ENCODE measurements around the gene HOXC5.
"Not testable (repeated sequence)": the region's sequence is repeated elsewhere in the genome, so short reads cannot be mapped to it uniquely, and the experiment has no call there.

Gene HOXC5

DNA sequence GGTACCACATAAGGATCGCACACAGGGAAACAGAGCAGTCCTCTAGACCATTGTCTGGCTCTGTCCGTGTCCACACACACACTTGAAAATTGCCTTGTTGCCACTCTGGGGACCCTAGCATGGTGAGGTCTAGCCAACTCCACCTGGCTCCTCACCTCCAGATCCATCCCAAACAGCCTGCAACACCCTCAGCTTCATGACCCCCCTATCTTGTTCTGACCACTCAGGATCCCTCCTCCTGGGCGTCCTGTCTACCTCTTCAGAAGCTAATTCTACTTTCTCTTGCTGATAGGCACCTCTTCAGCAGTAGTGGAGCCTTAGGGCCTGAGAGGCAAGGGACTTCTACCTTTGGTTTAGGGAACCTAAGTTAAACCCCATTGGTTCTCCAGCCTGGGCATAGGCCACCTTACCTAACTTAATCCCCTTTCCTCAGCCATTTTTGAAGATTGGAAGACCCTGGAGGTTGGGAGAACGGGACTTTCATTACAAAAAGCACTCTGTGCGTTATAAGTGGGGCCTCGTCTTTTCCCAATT lies 697 bp upstream of the HOXC5 start:
- no peak for DNase-seq (ENCODE audit: low read depth in 4 of 4, low spot score in 1 of 4)

DNA sequence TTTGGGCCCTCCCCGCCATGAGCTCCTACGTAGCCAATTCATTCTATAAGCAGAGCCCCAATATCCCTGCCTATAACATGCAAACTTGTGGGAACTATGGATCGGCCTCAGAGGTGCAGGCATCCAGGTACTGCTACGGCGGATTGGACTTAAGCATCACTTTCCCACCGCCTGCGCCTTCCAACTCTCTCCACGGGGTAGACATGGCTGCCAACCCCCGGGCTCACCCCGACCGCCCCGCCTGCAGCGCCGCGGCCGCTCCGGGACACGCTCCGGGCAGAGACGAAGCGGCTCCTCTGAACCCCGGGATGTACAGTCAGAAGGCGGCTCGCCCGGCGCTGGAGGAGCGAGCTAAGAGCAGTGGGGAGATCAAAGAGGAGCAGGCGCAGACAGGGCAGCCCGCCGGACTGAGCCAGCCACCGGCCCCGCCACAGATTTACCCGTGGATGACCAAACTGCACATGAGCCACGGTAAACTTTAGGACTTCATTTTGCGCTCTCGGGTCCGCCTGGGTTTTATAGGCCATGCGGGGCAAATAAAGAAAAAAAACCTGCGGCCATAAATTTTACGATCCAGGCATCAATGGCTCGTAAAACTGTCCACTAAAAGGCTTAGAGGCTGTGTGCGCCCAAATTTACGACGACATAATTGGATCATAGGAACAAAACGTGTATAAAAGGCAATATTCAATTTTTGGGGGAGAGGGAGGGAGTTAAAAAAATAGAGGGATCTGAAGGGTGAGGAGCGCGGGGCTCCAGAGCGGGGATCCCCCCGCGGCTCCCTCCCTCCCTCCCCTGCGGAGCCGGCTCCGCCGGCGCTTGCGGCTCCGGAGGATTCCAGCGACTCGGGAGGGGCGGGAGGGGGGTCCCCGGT lies 493 bp downstream of the HOXC5 start:
- DNase-seq (ENCODE audit: low read depth in 4 of 4, low spot score in 1 of 4), result no peak

DNA sequence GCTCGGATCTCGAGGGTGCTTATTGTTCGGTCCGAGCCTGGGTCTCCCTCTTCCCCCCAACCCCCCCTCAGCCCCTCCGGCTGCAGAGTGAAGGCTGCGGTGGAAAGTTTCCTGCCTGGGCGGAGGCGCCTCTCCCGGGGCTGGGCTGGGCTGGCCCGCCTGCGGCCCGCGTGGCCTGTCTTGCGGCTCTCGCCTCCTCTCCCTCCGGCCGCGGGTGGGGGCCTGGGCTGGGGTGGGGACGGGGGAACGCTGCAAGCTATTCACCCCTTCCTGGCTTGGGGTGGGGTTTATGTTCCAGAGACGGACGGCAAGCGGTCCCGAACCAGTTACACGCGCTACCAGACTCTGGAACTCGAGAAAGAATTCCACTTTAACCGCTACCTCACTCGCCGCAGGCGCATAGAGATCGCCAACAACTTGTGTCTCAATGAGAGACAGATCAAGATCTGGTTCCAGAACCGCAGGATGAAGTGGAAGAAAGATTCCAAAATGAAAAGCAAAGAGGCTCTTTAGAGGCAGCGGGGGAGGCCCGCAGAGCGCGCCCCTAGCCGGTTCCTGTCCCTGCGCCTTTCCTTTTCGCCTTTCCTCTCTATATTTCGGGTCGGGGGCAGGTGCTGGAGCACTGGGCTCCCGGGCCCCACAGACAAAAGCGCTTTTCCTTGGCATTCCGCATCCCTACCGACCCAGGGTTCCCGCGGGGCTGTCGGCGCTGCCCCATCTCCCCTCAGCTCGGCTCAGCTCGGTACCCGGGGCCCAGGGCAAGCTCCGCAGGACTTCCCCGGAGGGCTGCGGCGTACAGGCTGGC lies 1.3 kb downstream of the HOXC5 start:
- DNase-seq (ENCODE audit: low read depth in 4 of 4, low spot score in 1 of 4), result no peak

DNA sequence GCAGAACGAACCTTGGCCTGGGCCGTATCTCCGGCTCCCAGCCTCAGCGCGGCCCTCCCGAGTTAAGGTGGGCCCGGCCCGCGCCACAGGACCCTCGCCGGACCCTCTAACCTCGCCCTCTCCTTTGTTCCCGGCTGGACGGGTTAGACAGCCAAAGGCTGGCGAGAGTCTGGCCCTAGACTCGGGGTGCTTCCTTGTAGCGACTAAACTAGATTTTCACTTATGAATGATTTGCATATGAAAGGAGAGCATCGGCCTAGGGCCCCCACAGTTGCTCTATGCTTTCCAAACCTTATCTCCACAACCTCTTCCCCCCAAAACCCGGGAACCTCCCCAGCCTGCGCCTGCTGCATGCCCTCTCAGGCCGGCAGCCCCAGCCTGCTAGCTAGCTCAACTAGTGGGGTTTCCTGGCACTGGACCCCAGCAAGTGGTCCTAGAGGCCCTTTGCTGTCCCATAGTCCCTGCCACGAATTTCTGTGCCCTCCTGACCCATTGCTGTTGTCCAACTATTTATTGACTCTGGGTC lies 2.0 kb downstream of the HOXC5 start:
- no peak for DNase-seq (ENCODE audit: low read depth in 4 of 4, low spot score in 1 of 4)

DNA sequence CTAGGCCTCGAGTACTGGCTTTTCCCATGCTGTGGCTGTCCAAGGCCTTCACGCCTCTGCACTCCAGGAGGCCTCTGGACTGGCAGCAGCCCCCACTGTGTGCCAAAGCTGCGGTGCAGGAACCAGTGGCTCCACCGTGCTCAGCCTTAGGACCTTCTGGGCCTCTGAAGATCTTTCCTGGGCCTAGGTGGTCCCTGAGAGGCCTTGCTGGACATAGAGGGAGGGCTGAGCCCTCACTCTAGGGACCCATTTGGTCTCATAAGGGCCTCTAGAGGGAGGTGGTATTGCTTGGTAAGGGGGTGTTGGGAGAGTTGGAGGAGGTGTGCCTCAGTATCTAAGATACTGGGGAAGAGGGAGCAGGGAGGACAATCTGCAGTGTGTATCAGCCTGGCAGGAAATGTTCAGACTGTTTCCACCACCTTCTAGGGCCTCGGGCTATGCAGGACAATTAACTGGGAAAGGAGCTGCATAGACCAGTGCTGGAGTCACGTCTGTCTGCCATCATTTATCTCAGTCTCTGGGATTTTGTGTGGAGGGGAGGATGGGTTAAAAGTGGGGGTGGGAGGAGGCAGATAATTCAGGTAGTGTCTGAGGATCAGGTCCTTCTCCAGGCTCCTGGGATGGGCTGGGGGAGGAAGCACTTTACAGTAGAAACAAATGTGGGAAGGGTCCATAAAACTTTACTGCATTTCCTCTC lies 2.9 kb downstream of the HOXC5 start:
- DNase-seq (ENCODE audit: low read depth in 4 of 4, low spot score in 1 of 4), result no peak

DNA sequence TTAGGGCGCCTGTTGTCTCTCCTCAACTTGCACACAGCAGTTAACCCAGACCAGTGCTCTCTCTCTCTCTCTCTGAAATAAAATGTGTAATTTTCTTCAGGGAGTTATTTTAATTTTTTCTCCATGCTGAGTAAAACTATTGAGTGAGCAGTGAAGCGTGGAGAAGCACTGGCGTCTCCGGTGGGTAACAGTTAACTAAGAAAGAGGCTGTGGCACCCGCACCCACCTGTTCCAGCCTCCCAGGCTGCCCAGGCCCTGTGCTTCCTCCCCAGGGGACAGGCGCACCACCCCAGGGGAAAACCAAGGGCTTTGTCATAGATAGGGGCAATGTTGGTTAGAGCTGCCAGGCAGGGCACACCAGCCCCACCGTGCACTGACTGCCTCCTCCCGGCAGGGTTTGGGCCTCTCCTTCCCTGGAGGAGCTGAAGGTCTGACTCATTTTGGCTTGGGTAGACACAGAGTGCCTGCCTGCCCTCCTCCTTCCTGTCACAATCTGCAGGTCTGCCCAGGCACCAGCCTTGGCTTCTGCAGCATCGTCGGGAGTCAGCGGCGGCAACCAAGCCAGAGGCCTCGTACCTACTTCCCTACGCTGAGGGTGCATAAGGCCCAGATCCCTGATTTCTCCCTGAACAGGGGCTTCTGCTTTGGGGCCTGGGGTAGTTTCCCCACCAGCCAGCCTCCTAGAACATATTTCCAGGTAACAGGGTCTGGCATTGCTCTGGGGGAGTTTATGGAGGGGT lies 3.9 kb downstream of the HOXC5 start:
- DNase-seq (ENCODE audit: low read depth in 4 of 4, low spot score in 1 of 4), result no peak

DNA sequence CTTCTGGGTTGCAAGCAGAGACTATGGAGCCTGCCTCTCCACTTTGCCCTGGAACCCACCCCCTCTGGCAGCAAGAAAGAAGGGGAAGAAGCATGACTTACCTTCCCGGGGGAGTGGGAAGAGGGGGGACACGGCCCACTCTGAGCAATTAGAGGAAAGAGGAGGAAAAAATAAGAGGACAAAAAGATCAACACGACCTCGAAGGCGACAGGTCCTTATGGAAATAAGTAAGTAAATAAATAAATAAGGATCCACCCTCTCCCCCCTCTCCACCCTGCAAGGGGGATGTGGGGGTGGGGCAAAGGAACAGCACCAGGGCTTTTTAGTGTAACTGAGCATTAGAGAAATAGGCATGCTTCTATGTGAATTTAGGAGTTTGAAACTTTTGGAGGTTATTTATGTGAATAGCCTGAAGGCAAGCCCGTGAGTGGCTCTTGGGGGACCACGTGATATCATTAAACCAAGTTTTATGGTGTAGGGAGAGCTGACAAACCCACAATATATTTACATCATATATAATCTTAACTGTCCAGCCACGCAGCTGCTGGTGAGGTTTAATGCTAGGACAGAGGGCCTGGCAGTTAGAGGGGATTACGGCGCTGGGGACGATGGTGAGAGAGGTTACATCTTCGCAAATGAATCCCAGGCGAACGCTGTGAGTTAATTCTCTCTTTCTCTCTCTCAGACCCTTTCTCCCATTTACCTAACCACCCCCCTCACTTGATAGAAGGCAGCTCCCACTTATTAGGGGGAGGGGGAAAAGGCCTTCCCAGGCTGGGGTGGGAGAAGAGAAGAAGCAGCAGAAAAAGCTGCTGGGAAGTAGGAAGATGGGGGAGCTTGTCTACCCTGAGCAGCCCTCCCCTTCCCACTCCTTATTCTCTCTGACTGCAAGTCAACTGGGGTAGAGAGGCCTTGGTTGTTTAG lies 4.8 kb downstream of the HOXC5 start:
- DNase-seq (ENCODE audit: low read depth in 4 of 4, low spot score in 1 of 4), result no peak

DNA sequence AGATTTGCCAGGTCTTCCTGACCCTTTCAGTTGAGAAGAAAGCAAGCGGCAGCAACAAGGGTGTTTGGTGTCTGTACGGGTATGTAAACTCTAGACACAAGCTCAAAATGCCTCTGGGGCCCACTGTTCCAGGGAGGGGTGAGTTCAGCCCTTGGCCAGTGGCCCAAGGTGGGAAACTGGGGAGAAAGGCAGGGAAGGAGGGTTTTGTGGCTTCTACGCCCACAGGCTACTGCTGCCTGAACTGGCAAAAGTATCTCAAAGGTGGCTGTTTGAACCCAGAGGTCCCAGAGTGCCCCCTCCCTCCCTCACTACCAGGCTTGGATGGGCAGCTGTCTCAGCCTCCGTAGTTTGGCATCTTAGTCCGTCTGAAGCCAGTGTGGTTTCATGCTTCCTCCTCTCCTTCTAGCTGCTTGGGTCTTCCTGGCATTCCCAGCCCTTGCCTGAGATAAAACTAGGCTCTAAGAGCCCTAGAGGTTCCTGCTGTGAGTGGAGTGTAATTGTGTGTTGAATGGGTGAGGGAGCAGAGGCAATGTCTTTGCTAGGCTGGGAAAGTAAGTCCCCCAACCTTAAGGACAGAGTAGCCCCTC lies 5.5 kb downstream of the HOXC5 start:
- DNase-seq (ENCODE audit: low read depth in 4 of 4, low spot score in 1 of 4), result no peak

DNA sequence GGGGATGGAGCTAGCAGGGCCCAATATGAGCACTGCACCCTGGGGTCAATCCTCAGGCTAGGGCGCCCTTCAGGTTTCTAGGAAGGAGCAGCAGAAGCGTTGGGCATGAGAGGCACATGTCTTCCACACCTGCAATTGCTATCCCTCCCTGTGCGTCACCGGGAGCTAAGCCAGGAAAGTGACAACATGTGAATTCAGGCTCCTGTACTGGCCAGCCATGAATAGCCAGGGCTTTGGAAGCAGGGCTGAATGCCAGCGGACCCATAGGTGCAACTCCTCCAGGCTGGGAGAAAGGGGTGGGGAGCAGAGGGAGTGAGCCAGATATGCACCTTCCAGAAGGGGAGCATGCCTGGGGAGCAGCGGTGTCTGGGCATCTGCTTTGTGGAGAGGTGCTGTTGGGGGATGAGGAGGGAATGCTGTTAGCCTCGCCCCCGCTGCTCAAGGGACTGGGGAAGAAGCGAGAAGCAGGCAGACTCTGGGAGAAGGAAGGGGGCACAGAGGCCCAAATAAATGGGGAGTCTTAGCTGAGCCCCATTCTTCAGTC lies 6.1 kb downstream of the HOXC5 start:
- DNase-seq (ENCODE audit: low read depth in 4 of 4, low spot score in 1 of 4), result no peak

DNA sequence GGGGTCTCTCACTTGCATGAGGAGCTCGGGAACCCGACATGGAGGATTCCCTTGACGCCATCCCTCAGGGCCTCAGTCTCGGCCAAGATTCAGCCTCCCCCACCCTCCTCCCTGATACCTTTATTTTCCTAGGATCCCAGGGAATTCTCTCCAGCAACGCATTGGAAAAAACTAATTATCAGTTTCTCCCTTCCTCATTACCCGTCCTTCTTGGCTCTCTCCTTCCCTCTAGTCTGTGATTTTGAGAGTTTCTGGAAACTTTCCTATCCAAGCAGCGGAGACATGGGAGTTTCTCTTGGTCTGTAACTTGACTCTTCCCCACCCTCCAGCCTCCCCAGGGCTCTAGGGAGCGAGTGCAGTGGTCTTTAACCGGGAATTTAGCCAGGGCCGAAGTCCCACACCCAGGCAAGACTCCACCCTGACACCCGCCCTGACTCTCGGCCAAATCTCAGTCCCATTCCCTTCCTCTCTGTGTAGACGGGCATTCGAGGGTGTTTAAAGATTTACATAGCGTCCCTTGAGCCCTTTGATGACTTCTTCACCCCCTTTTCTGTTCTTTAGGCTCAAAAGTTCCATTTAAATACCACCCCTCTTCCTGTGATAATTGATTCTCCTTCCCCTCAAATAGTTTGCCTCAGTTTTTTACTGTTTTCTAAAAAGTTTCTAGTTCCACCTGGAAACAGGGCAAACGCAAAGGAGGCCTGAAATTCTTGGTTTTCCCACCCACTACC lies 6.7 kb downstream of the HOXC5 start:
- DNase-seq (ENCODE audit: low read depth in 4 of 4, low spot score in 1 of 4), result no peak

DNA sequence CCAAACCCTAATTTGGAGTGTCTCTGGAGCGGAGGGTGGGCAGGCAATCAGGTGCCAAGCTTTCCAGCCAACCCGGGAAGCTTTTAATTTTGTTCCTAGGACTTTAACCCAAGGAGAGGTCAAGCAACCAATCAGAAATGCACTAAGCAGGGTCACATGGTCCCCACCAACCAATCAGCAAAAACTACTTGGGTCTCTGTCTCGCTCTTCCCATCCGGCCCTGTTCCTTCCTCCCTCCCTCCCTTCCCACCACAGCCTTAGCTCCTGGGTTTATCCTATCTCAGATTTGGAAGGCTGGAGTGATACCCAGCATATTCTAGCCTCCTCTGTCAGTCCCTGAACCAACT lies 7.3 kb downstream of the HOXC5 start:
- no peak for DNase-seq (ENCODE audit: low read depth in 4 of 4, low spot score in 1 of 4)

DNA sequence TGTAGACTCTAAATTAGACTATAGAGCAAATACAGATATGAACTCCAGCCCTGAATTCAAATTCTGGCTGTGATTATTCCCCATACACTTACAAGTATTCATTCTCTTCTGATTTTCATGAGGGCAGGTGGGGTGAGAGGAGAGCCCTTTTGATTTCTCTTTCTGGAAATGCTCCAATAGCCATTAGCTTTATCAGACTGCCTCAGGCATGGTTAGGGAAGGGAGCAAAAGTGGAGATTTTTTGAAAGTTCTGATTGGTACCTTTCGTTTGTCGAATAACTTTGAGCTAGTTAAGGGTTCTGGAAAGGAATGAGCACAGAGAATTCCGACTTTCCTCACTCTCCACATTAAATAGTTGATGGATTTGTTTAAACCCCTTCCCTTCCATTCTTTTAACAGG lies 7.8 kb downstream of the HOXC5 start:
- DNase-seq (ENCODE audit: low read depth in 4 of 4, low spot score in 1 of 4), result no peak

DNA sequence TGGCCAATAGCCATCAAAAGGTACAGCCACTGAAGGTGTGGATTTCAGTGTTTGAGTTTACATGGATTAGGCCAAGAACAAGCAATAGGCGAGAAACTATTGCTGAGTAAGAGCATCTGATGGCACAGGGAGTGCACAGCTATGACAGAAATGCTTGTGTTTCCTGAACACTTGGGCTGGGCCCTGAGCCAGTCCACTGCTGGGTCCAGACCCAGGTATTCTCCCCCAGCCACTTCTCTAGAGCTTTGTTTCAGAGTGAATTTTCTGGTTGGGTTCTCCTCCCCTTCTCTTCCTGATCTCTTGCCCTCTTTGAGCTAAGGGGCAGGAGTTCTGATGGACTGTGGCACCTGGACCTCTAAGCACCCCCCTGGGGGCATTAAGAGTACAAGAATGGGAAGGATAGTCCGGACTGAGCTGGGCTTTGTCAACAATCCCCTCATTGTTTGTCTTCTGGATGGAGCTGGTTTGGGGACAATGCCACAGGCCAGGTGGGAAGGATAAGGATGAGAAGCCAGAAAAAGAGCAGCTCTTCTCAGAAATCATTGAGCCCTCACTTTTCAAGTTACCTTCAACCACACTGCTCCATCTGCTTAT lies 8.3 kb downstream of the HOXC5 start:
- no peak for DNase-seq (ENCODE audit: low read depth in 4 of 4, low spot score in 1 of 4)

DNA sequence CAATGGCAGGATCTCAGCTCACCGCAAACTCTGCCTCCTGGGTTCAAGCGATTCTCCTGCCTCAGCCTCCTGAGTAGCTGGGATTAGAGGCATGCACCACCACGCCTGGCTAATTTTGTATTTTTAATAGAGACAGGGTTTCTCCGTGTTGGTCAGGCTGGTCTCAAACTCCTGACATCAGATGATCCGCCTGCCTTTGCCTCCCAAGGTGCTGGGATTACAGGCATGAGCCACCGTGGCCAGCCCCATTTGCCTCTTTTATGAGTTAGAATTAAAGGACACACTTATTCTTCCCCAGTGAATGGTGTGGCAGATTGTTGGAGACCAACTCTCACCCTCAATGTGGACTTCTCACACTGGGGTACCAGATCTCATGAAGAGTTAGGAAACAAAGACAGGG lies 9.2 kb downstream of the HOXC5 start:
- DNase-seq (ENCODE audit: low read depth in 4 of 4, low spot score in 1 of 4), result not testable (repeated sequence)

DNA sequence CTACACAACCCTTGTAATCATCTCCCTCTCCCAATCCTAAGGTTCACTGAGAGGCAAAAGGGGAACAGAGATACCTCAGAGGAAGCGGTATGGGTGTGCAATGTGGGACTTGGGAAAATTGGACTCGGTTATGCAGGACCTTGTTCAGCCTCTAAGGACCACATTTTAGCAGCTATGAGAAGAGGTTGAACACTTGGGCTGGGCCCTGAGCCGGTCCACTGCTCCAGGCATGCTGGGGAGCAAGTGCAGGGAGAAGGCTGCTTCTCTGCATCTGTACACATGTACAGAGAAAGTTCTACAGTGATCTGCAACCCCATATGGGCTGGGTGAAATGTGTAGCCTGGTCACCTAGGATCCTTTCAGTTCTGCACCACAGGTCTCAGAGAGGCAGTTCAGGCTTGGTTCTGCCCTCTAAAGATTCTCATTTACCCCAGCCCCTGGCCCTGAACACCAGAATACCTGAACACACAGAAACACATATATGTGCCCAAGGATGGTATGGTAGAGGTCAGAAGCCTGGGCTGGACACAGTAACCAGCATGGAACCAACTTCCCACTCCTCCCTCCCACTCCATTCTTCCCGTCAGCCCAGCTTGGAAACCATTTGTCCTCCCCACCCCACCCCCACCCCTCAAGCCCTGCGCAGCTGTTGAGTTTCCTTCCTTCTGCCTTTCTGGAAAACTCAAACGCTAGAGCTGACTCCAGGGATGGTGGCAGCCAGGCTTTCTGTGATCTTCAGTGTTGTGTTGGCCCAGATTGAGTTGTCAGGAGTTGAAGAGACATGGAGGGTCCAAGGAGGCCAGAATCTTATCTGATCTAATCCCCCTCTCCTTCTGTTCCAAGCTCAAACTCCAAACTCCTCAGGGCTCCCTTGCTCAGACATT lies 10.4 kb downstream of the HOXC5 start:
- DNase-seq (ENCODE audit: low read depth in 4 of 4, low spot score in 1 of 4), result no peak

DNA sequence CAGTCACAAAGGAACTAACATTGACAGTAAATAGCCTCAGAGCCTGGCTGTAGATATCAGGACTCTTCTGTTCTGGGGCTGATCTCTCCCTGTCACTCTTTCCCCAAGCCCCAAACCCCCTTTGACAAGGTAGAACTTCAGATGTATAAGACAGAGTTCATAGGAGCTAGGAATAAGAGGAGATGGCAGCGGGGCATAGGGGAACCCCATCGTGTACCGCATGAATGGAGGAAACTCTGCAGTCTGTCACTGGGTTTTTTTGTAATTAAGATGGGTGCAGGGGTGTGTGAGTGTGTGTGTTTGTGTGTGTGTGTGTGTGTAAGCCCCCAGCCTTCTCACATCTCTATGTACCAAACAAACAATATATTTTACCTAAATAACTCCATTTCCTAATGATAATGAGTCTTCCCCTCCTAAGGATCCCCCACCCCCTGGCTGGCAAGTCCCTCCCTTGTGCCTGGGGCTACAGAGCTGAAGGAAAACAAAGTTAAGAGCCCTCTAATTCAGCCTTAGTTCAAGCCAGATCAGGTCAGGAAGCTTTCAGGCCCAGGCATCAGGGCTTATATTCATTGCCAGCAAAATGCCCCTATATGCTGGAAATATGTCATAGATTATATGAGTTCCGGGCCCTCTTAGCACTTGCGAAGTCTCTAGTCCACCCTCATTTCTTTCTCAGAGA lies 11.7 kb downstream of the HOXC5 start:
- no peak for DNase-seq (ENCODE audit: low read depth in 4 of 4, low spot score in 1 of 4)
